HepG2 (cell line): ENCODE data around the gene GEMIN2. TPM values are rescaled to one million over a fixed set of nuclear protein-coding genes. Genes with fewer than 3 reads are reported as not detected.

ENCODE experiments used
- ATF4 ChIP-seq, 2 experiments: fragments of 450-650 bp in 1 of 2; sonication (generic) in 1 of 2; formaldehyde crosslinking; IDR thresholded peaks; 2 replicates each; pipeline versions ENCODE4 v1.5.0 to v1.8.0; 2020 to 2022; ENCODE audit warnings: mild to moderate bottlenecking in 1 of 2, missing genetic modification reagents in 1 of 2
- BCLAF1 ChIP-seq: fragments of 450-650 bp; IDR thresholded peaks from 2 replicates; pipeline ENCODE4 v1.6.1; 2017; ENCODE audit warnings: mild to moderate bottlenecking
- PAWR ChIP-seq: sonication (generic); formaldehyde crosslinking; IDR thresholded peaks from 2 replicates; pipeline ENCODE4 v1.4.0; 2020; ENCODE audit warnings: missing genetic modification reagents, mild to moderate bottlenecking, borderline replicate concordance
- PRDM4 ChIP-seq: sonication (generic); formaldehyde crosslinking; IDR thresholded peaks from 2 replicates; pipeline ENCODE4 v1.9.0; 2021; ENCODE audit warnings: missing genetic modification reagents, borderline replicate concordance
- RBM22 ChIP-seq: fragments of 200-400 bp; formaldehyde crosslinking; optimal IDR thresholded peaks from 2 replicates; pipeline ENCODE3; 2017; ENCODE audit warnings: mild to moderate bottlenecking, low read length, moderate library complexity
- RERE ChIP-seq: IDR thresholded peaks from 2 replicates; pipeline ENCODE4 v1.6.1; 2016; ENCODE audit warnings: low read depth, missing genetic modification reagents, missing compliant biosample characterization
- RFXAP ChIP-seq: sonication (generic); formaldehyde crosslinking; IDR thresholded peaks from 2 replicates; pipeline ENCODE4 v1.4.0; 2020; ENCODE audit warnings: missing genetic modification reagents, borderline replicate concordance
- STAT6 ChIP-seq: sonication (generic); formaldehyde crosslinking; IDR thresholded peaks from 2 replicates; pipeline ENCODE4 v1.4.0; 2020; ENCODE audit warnings: missing genetic modification reagents, mild to moderate bottlenecking, borderline replicate concordance
- ZNF430 ChIP-seq: sonication (generic); formaldehyde crosslinking; IDR thresholded peaks from 2 replicates; pipeline ENCODE4 v1.9.0; 2021; ENCODE audit warnings: mild to moderate bottlenecking, missing genetic modification reagents
- ZNF782 ChIP-seq: sonication (generic); formaldehyde crosslinking; IDR thresholded peaks from 2 replicates; pipeline ENCODE4 v1.4.0; 2020; ENCODE audit warnings: missing genetic modification reagents, mild to moderate bottlenecking, borderline replicate concordance
- ZSCAN22 ChIP-seq: sonication (generic); formaldehyde crosslinking; IDR thresholded peaks from 2 replicates; pipeline ENCODE4 v1.4.0; 2020; ENCODE audit warnings: mild to moderate bottlenecking, missing genetic modification reagents
- polyA plus RNA-seq, 8 experiments: library from polyadenylated mRNA; depleted of rRNA in 3 of 8; stranded (reverse) in 7 of 8; unstranded in 1 of 8; fragments of >200 nt; fragmentation: Illumina TruSeq in 4 of 8; extraction: Trizol in 4 of 8; gene quantifications; 2 replicates each; pipeline versions ENCODE4 v1.2.1 to v1.2.3, GENCODE V29; 2011 to 2016; ENCODE audit warnings: low read depth in 4 of 8, missing spikeins in 1 of 8, mixed read lengths in 1 of 8; ENCODE audit not compliant: insufficient read depth in 1 of 8
- total RNA-seq, 5 experiments: library from RNA; depleted of rRNA; stranded (reverse); fragments of >200 nt; fragmentation: Illumina TruSeq; extraction: Trizol; gene quantifications; 2 replicates each; pipeline ENCODE4 v1.2.3, GENCODE V29; 2016; ENCODE audit warnings: low read depth in 1 of 5

GEMIN2 gene
- total and polyA plus RNA-seq, 2 of the 13 experiments (the other 11 are each of a cell fraction or from before 2014, with no cell fraction given), result 54.8 to 110 TPM

GRCh38 chr14:39102969-39103957 is 10.9 kb upstream of the GEMIN2 start, which contains the start of gene SEC23A (continued):
- TF ChIP-seq ZSCAN22 (CRISPR knock-in tag) (peak; percentile 79), STAT6 (peak; percentile 97), RERE (peak; percentile 62; the same call in 1 of the 2 replicates), BCLAF1 (no peak), ATF4 (CRISPR knock-in tag; IDR thresholded peaks at IDR 0.05) (peak in 1 of 2 experiments; percentile 92; a peak in 2 of 4 replicates), RFXAP (CRISPR knock-in tag) (peak; percentile 96), PAWR (peak; percentile 96; the same call in 1 of the 2 replicates), ZNF430 (CRISPR knock-in tag) (peak; percentile 100), PRDM4 (CRISPR knock-in tag) (no peak), ZNF782 (CRISPR knock-in tag) (peak; percentile 95), RBM22 (peak; percentile 95)
